HCT116 (cell line): ENCODE data around the gene SHISA7. TPM values are rescaled to one million over a fixed set of nuclear protein-coding genes. Genes with fewer than 3 reads are reported as not detected.

ENCODE experiments used
- ATAC-seq: fragments of 200-7000 bp; cut with Tn5 transposase; 2 replicates; pipeline ENCODE4 v1.9.1; 2020; ENCODE audit warnings: mild to moderate bottlenecking, moderate library complexity
- BruUV-seq: library from RNA; stranded (reverse); fragments of 400-500 nt; replicated peaks from 2 replicates; lab custom pipeline; 2021; lab: Mats Ljungman, UMichigan
- CTCF ChIA-PET: fragments of 300-600 bp; sonication (Branson Sonifier 250); formaldehyde crosslinking; loops from one replicate; lab custom pipeline; 2021; ENCODE audit warnings: antibody characterized with exemption; lab: Charles Lee
- POLR2A ChIA-PET: fragments of 300-600, 350-600 bp; sonication (Branson Sonifier 250); formaldehyde crosslinking; loops from one replicate; lab custom pipeline; 2021; ENCODE audit warnings: antibody characterized with exemption; lab: Charles Lee
- RAD21 ChIA-PET, 2 experiments: fragments of 300-600 bp; sonication (Branson Sonifier 250); formaldehyde crosslinking; loops; one replicate each; lab custom pipeline; 2023; ENCODE audit warnings: low total read pairs in 2 of 2; ENCODE audit not compliant: uncharacterized antibody in 2 of 2, unreplicated experiment in 2 of 2, low non-redundant PET in 1 of 2; lab: Charles Lee
- DNase-seq: peaks from one replicate; pipeline ENCODE4 v3.0.0-alpha.2; 2010; ENCODE audit warnings: low read depth, low spot score
- H2AFZ ChIP-seq: fragments of 200-600 bp; shearing (Covaris generic), sonication (generic); 2 replicates; pipeline ENCODE4 v1.6.1; 2017; ENCODE audit warnings: low read depth, mixed run types, mixed read lengths, antibody characterized with exemption, low read length; ENCODE audit not compliant: poor library complexity, severe bottlenecking
- H3K27ac ChIP-seq: 2 replicates; pipeline ENCODE4 v1.5.1; 2012; ENCODE audit warnings: low read depth, low read length
- H3K27me3 ChIP-seq: fragments of 200-600 bp; sonication (generic); 2 replicates; pipeline ENCODE4 v1.6.1; 2016; ENCODE audit warnings: mixed run types, low read length, mixed read lengths; ENCODE audit not compliant: insufficient read depth
- H3K36me3 ChIP-seq, 2 experiments: fragments of 200-500 bp in 1 of 2; fragments of 200-600 bp in 1 of 2; sonication (Bioruptor generic) in 1 of 2; sonication (generic) in 1 of 2; 2 replicates each; pipeline versions ENCODE4 v1.5.1 to v1.6.1; 2014 to 2016; ENCODE audit warnings: low read length in 2 of 2, inconsistent platforms in 1 of 2, mixed read lengths in 1 of 2, mixed run types in 1 of 2; ENCODE audit not compliant: insufficient read depth in 2 of 2, control insufficient read depth in 1 of 2
- H3K4me1 ChIP-seq, 2 experiments: fragments of 200-600 bp in 1 of 2; sonication (generic) in 1 of 2; 2 replicates each; pipeline versions ENCODE4 v1.5.1 to v1.6.1; 2012 to 2017; ENCODE audit warnings: low read length in 2 of 2, inconsistent platforms in 1 of 2, mild to moderate bottlenecking in 1 of 2, mixed read lengths in 1 of 2, mixed run types in 1 of 2, moderate library complexity in 1 of 2; ENCODE audit not compliant: insufficient read depth in 2 of 2, control insufficient read depth in 1 of 2
- H3K4me2 ChIP-seq: fragments of 200-600 bp; sonication (generic); 2 replicates; pipeline ENCODE4 v1.6.1; 2017; ENCODE audit warnings: mixed run types, low read length, mixed read lengths
- H3K4me3 ChIP-seq, 2 experiments: fragments of 200-600 bp in 1 of 2; sonication (generic) in 1 of 2; replicated peaks in 1 of 2; 2 replicates each; pipeline ENCODE4 v1.5.1; 2011 to 2016; ENCODE audit warnings: low read length in 2 of 2, control low read depth in 1 of 2, low read depth in 1 of 2, mild to moderate bottlenecking in 1 of 2, mixed read lengths in 1 of 2, mixed run types in 1 of 2
- H3K79me2 ChIP-seq: fragments of 200-600 bp; sonication (generic); 2 replicates; pipeline ENCODE4 v1.6.1; 2017; ENCODE audit warnings: mild to moderate bottlenecking, mixed run types, low read length, moderate library complexity, mixed read lengths; ENCODE audit not compliant: insufficient read depth
- H3K9ac ChIP-seq: fragments of 200-600 bp; sonication (generic); 2 replicates; pipeline ENCODE4 v1.6.1; 2016; ENCODE audit warnings: low read length, mixed read lengths
- H3K9me2 ChIP-seq: fragments of 200-600 bp; sonication (generic), shearing (Covaris generic); 2 replicates; pipeline ENCODE4 v1.6.1; 2017; ENCODE audit warnings: mixed run types, mild to moderate bottlenecking, moderate library complexity; ENCODE audit not compliant: insufficient read depth
- H3K9me3 ChIP-seq, 2 experiments: fragments of 200-500 bp in 1 of 2; fragments of 200-600 bp in 1 of 2; sonication (Bioruptor generic) in 1 of 2; sonication (generic) in 1 of 2; 2 replicates each; pipeline ENCODE4 v1.6.1; 2014 to 2017; ENCODE audit warnings: low read length in 2 of 2, mixed read lengths in 2 of 2, inconsistent platforms in 1 of 2, low read depth in 1 of 2, mild to moderate bottlenecking in 1 of 2, mixed run types in 1 of 2, moderate library complexity in 1 of 2; ENCODE audit not compliant: control insufficient read depth in 1 of 2, insufficient read depth in 1 of 2
- H4K20me1 ChIP-seq: fragments of 200-600 bp; sonication (generic), shearing (Covaris generic); 2 replicates; pipeline ENCODE4 v1.6.1; 2017; ENCODE audit warnings: mixed run types, mild to moderate bottlenecking, moderate library complexity; ENCODE audit not compliant: insufficient read depth
- CBX3 ChIP-seq: IDR thresholded peaks from 2 replicates; pipeline ENCODE4 v1.6.1; 2012; ENCODE audit warnings: low read depth
- CEBPB ChIP-seq: IDR thresholded peaks from 2 replicates; pipeline ENCODE4 v1.6.1; 2012; ENCODE audit warnings: low read depth
- EZH2phosphoT487 ChIP-seq: fragments of 200-600 bp; IDR thresholded peaks from 2 replicates; pipeline ENCODE4 v1.6.1; 2018; ENCODE audit warnings: antibody characterized with exemption, borderline replicate concordance
- JUND ChIP-seq: IDR thresholded peaks from 2 replicates; pipeline ENCODE4 v1.6.1; 2012
- POLR2A ChIP-seq: IDR thresholded peaks from 2 replicates; pipeline ENCODE4 v1.7.0; 2011; ENCODE audit warnings: borderline replicate concordance; ENCODE audit not compliant: insufficient read depth, insufficient read length; ENCODE audit errors: extremely low read depth
- POLR2AphosphoS5 ChIP-seq: IDR thresholded peaks from 2 replicates; pipeline ENCODE4 v1.6.1; 2011; ENCODE audit warnings: mild to moderate bottlenecking, low read depth, low read length, moderate library complexity
- SIN3A ChIP-seq: IDR thresholded peaks from 2 replicates; pipeline ENCODE4 v1.6.1; 2012; ENCODE audit warnings: low read depth
- SP1 ChIP-seq: IDR thresholded peaks from 2 replicates; pipeline ENCODE4 v1.6.1; 2012; ENCODE audit warnings: low read depth
- TCF7L2 ChIP-seq: IDR thresholded peaks from 2 replicates; pipeline ENCODE4 v1.7.0; 2011; ENCODE audit warnings: borderline replicate concordance, inconsistent platforms; ENCODE audit not compliant: insufficient read depth, insufficient read length; ENCODE audit errors: extremely low read depth
- YY1 ChIP-seq: IDR thresholded peaks from 2 replicates; pipeline ENCODE4 v1.6.1; 2011; ENCODE audit warnings: low read length, low read depth, moderate library complexity, mild to moderate bottlenecking; ENCODE audit not compliant: insufficient replicate concordance; ENCODE audit errors: extremely low read depth
- ZFX ChIP-seq: fragments of 450-650 bp; IDR thresholded peaks from 2 replicates; pipeline ENCODE4 v1.6.1; 2017
- ZNF274 ChIP-seq: fragments of 200-500 bp; sonication (Bioruptor generic); IDR thresholded peaks from 2 replicates; pipeline ENCODE4 v1.6.1; 2014; ENCODE audit warnings: mild to moderate bottlenecking, low read depth, low read length, inconsistent platforms
- intact Hi-C: fragments of 100-400 bp; cut with micrococcal nuclease; formaldehyde crosslinking; loops from 2 replicates; pipeline ENCODE4 v1.10.0; 2022
- total RNA-seq: library from RNA; stranded (reverse); gene quantifications from one replicate; pipeline ENCODE4 v1.2.1, GENCODE V29; 2021; ENCODE audit not compliant: unreplicated experiment
- TF ChIP-seq, protein P1 (sequence below): IDR thresholded peaks from 2 replicates; pipeline ENCODE4 v1.6.1; 2012
- TF ChIP-seq, protein P2 (sequence below): IDR thresholded peaks from 2 replicates; pipeline ENCODE4 v1.6.1; 2012; ENCODE audit warnings: low read depth

SHISA7 gene
- total RNA-seq, 1 experiment from 2014 or later = not detected

DNA sequence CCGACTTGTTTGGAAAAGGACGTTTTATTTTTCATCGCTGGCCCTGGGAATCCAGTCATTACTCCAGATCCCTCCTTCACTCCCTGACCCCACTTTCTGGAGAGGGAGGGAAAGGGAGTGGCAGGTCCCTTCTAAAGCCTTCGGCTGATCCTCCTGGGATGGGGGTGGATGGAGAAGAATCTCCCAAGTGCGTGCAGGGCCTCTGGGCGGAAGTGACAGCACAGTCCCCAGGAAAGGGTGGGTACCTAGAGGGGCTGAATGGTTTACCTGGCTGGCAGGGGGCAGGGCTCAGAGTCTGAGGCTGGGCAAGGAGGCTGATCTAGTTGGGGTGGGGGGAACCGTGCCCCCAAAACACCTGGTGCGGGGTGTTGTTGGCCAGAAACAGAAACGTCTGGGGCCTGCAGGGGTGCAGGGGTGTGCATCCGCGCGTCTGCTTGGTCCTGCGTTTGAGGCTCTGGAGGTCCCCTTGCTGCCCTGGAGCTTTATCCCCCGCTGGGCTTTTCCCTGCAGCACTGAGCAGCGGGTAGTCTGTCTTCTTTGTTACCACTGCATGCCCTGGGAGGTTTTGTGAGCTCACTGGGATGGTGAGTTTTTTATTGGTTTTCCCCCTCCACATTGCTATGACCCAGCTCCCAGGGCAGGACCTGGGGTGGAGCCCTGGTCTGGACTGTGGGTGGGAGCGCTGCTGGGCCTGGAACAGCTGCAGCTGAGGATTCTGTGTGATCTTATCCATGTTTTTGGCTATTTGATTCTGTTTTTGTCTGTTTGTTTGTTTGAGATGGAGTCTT is 30.3 kb upstream of the SHISA7 start:
- Histone ChIP-seq H3K4me1 (peaks cover 37 to 56% of the 10 kb centered on the region in 2 experiments), H3K27ac (peak overlapping the region; percentile 98), H3K4me3 (peak overlapping the region; percentile 70 to 76), H4K20me1 (no peaks in the 10 kb centered on the region), H3K79me2 (peaks cover 38% of the 10 kb centered on the region), H3K9me2 (no peaks in the 10 kb centered on the region), H2AFZ (no peak overlapping the region), H3K27me3 (no peaks in the 10 kb centered on the region), H3K9me3 (no peaks in the 10 kb centered on the region), H3K36me3 (peaks cover 0 to 11% of the 10 kb centered on the region in 2 experiments; a peak in 2 of 4 replicates), H3K4me2 (peak overlapping the region; percentile 87), H3K9ac (peak overlapping the region; percentile 90)
- ChIA-PET POLR2A (interaction anchor here (1.0 to 1.7 kb wide), 3 partner anchors 11 to 193 kb away, joined by 3 to 6 read pairs (median 6); partner anchors contain the start of genes HSPBP1, ISOC2 and NAT14), CTCF (interaction anchor here (0.6 kb wide), 1 partner anchor 151 kb away, joined by 4 read pairs; the partner anchor contains the start of gene ZNF784), RAD21 (interaction anchor here in 1 of 2 experiments (0.5 kb wide), 1 partner anchor 154 kb away, joined by 4 read pairs; no protein-coding TSS in a partner anchor)
- no peak for DNase-seq
- BruUV-seq = no TSS peak
- intact Hi-C loops = loop anchor here (1.0 kb wide), 1 partner anchor 162 kb away; no protein-coding TSS in a partner anchor
- peak; percentile 43 for ATAC-seq
- TF ChIP-seq SIN3A (peak; percentile 41; the same call in 1 of the 2 replicates), SP1 (no peak), POLR2A (peak; percentile 90), POLR2AphosphoS5 (peak; percentile 81), JUND (no peak)
- TF ChIP-seq, protein P1, sequence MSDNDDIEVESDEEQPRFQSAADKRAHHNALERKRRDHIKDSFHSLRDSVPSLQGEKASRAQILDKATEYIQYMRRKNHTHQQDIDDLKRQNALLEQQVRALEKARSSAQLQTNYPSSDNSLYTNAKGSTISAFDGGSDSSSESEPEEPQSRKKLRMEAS = peak; percentile 84; the same call in 1 of the 2 replicates

- H3K9me2 ChIP-seq = no peaks in the 10 kb centered on the region
- H3K79me2 ChIP-seq = peaks cover 29% of the 10 kb centered on the region
- peaks cover 35 to 56% of the 10 kb centered on the region in 2 experiments for H3K4me1 ChIP-seq
- DNase-seq = peak; percentile 96
- ATAC-seq = peak; percentile 66
- H3K4me2 ChIP-seq = peak overlapping the region; percentile 87
- H3K4me3 ChIP-seq = peak overlapping the region; percentile 70 to 76
- BruUV-seq = no TSS peak
- no peak overlapping the region for H2AFZ ChIP-seq
- no peaks in the 10 kb centered on the region for H3K27me3 ChIP-seq
- no peaks in the 10 kb centered on the region for H3K9me3 ChIP-seq
- ChIA-PET POLR2A (interaction anchor here (1.3 kb wide), 1 partner anchor 192 kb away, joined by 3 read pairs; the partner anchor contains the start of gene HSPBP1), RAD21 (no interaction called here), CTCF (no interaction called here)
- peak overlapping the region; percentile 90 for H3K9ac ChIP-seq
- peaks cover 0 to 11% of the 10 kb centered on the region in 2 experiments; a peak in 2 of 4 replicates for H3K36me3 ChIP-seq
- no peaks in the 10 kb centered on the region for H4K20me1 ChIP-seq
- peak overlapping the region; percentile 98 for H3K27ac ChIP-seq
- intact Hi-C loops = no loop called here
- TF ChIP-seq POLR2A (no peak), SIN3A (peak; percentile 66; the same call in 1 of the 2 replicates), YY1 (peak; percentile 32), CBX3 (peak; percentile 81), ZFX (no peak), EZH2phosphoT487 (no peak), CEBPB (no peak), TCF7L2 (peak; percentile 74), JUND (no peak), ZNF274 (no peak)
- TF ChIP-seq, protein P2, sequence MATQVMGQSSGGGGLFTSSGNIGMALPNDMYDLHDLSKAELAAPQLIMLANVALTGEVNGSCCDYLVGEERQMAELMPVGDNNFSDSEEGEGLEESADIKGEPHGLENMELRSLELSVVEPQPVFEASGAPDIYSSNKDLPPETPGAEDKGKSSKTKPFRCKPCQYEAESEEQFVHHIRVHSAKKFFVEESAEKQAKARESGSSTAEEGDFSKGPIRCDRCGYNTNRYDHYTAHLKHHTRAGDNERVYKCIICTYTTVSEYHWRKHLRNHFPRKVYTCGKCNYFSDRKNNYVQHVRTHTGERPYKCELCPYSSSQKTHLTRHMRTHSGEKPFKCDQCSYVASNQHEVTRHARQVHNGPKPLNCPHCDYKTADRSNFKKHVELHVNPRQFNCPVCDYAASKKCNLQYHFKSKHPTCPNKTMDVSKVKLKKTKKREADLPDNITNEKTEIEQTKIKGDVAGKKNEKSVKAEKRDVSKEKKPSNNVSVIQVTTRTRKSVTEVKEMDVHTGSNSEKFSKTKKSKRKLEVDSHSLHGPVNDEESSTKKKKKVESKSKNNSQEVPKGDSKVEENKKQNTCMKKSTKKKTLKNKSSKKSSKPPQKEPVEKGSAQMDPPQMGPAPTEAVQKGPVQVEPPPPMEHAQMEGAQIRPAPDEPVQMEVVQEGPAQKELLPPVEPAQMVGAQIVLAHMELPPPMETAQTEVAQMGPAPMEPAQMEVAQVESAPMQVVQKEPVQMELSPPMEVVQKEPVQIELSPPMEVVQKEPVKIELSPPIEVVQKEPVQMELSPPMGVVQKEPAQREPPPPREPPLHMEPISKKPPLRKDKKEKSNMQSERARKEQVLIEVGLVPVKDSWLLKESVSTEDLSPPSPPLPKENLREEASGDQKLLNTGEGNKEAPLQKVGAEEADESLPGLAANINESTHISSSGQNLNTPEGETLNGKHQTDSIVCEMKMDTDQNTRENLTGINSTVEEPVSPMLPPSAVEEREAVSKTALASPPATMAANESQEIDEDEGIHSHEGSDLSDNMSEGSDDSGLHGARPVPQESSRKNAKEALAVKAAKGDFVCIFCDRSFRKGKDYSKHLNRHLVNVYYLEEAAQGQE = no peak
- TF ChIP-seq, protein P1 = peak; percentile 92
Observed at GRCh38 chr19:55472463-55472862, 29.4 kb upstream of the SHISA7 start.
